ENCODE results near the gene SYNPO2. TPM values are rescaled to one million over a fixed set of nuclear protein-coding genes. Genes with fewer than 3 reads are reported as not detected.

SYNPO2 gene
- total and polyA plus RNA-seq, 2 of the 13 experiments (the other 11 are each of a cell fraction or from before 2014, with no cell fraction given) = not detected

- Histone ChIP-seq H3K4me2 (ENCODE audit: low read depth, low read length) (no peak overlapping the region), H3K27ac (ENCODE audit: extremely low read length, insufficient read depth, low read length) (no peak overlapping the region), H4K20me1 (ENCODE audit: insufficient read depth, low read length) (no peaks in the 10 kb centered on the region), H3K36me3 (replicated peaks in 1 of 2; ENCODE audit: control insufficient read depth in 1 of 2, insufficient read depth in 2 of 2, low read length in 2 of 2) (no peaks in the 10 kb centered on the region), H3K4me1 (ENCODE audit: insufficient read depth, low read length) (no peaks in the 10 kb centered on the region), H2AFZ (ENCODE audit: low read length) (no peak overlapping the region), H3K27me3 (ENCODE audit: control insufficient read depth in 1 of 2, insufficient read depth in 2 of 2, low read length in 2 of 2) (peaks cover 0 to 7% of the 10 kb centered on the region in 2 experiments; a peak in 2 of 5 replicates), H3K4me3 (replicated peaks in 1 of 3; ENCODE audit: insufficient read depth in 1 of 3, low read depth in 2 of 3, low read length in 3 of 3) (no peak overlapping the region), H3K79me2 (ENCODE audit: insufficient read depth, low read length) (no peaks in the 10 kb centered on the region), H3K9ac (ENCODE audit: insufficient read depth, low read depth, low read length) (no peak overlapping the region), H3K9me3 (ENCODE audit: low read length) (no peaks in the 10 kb centered on the region)
- ATAC-seq = no peak
- POLR2A ChIA-PET = no interaction called here
- CTCF ChIA-PET (ENCODE audit: low intra/inter-chr PET ratio, low total read pairs) = no interaction called here
- in situ Hi-C loops (cut with HindIII; ENCODE audit: extremely low pct_ligation_motif_present, low pct_unique_long_range_greater_than_20kb) (no loop called here), intact Hi-C loops (cut with micrococcal nuclease; ENCODE audit: unreplicated experiment) (no loop called here)
- no TSS peak for BruUV-seq (replicated peaks)
- no peak for DNase-seq (ENCODE audit: low spot score)
- under 1% methylated on average over 3 of the region's 3 CpGs for WGBS (ENCODE audit: low lambda C conversion rate)
- FAIRE-seq = no peak
- TF ChIP-seq PHF20 (CRISPR knock-in tag; IDR thresholded peaks at IDR 0.05) (no peak), ZNF691 (CRISPR knock-in tag; IDR thresholded peaks at IDR 0.05; ENCODE audit: borderline replicate concordance, low read depth) (no peak), ZNF713 (CRISPR knock-in tag; IDR thresholded peaks at IDR 0.05) (no peak), AGO2 (optimal IDR thresholded peaks at IDR 0.05; ENCODE audit: low read depth, low read length) (no peak), ZNF292 (CRISPR knock-in tag; IDR thresholded peaks at IDR 0.05; ENCODE audit: borderline replicate concordance, low read depth) (no peak), HMGXB4 (CRISPR knock-in tag; IDR thresholded peaks at IDR 0.05; ENCODE audit: borderline replicate concordance in 1 of 2, low read depth in 1 of 2) (no peak), POLR2G (IDR thresholded peaks at IDR 0.05; ENCODE audit: low read depth, low read length) (no peak), SOX5 (CRISPR knock-in tag; IDR thresholded peaks at IDR 0.05; ENCODE audit: borderline replicate concordance) (no peak), RORA (CRISPR knock-in tag; IDR thresholded peaks at IDR 0.05) (no peak), ETS1 (CRISPR knock-in tag; IDR thresholded peaks at IDR 0.05) (no peak), NRL (CRISPR knock-in tag; IDR thresholded peaks at IDR 0.05; ENCODE audit: borderline replicate concordance) (no peak), ZBTB33 (CRISPR knock-in tag; IDR thresholded peaks at IDR 0.05) (no peak), ZSCAN29 (CRISPR knock-in tag; conservative IDR thresholded peaks at IDR 0.05) (no peak), ZNF296 (CRISPR knock-in tag; conservative IDR thresholded peaks at IDR 0.05) (no peak), BRF2 (CRISPR knock-in tag; IDR thresholded peaks at IDR 0.05) (no peak)
Measured at GRCh38 chr4:118910221-118910620, 21.6 kb downstream of the SYNPO2 start.

Data from HepG2 (cell line).